Gastroesophageal sphincter (tissue), 4 donors: Measurements from ENCODE around the gene UNC93B1. TPM values are rescaled to one million over a fixed set of nuclear protein-coding genes. Genes with fewer than 3 reads are reported as not detected.

Source experiments
- ATAC-seq: fragments of 150-250 bp; one replicate; pipeline ENCODE4 v1.9.1; 2016; ENCODE audit warnings: mild to moderate bottlenecking, moderate library complexity
- H3K27ac ChIP-seq, 4 donors: fragments of 200-600 bp; sonication (generic) in 3 of 4; 1 replicate in 3 of 4; 2 replicates in 1 of 4; pipeline ENCODE4 v1.5.1; 2016 to 2019
- H3K27me3 ChIP-seq: fragments of 200-600 bp; sonication (generic); one replicate; pipeline ENCODE4 v1.5.1; 2019
- H3K36me3 ChIP-seq, 2 donors: fragments of 200-600 bp; sonication (generic); one replicate each; pipeline ENCODE4 v1.5.1; 2019; ENCODE audit warnings: control low read depth in 1 of 2
- H3K4me1 ChIP-seq, 3 donors: fragments of 200-600 bp; sonication (generic); 1 replicate in 2 of 3; 2 replicates in 1 of 3; pipeline ENCODE4 v1.5.1; 2016 to 2019; ENCODE audit warnings: control low read depth in 2 of 3
- H3K4me3 ChIP-seq, 2 donors: fragments of 200-600 bp; sonication (generic); one replicate each; pipeline ENCODE4 v1.5.1; 2019; ENCODE audit warnings: mild to moderate bottlenecking in 1 of 2, moderate library complexity in 1 of 2
- H3K9me3 ChIP-seq, 3 donors: fragments of 200-600 bp; sonication (generic); one replicate each; pipeline ENCODE4 v1.5.1; 2017 to 2019; ENCODE audit warnings: control low read depth in 2 of 3
- CTCF ChIP-seq, 4 experiments: fragments of 200-600 bp in 2 of 4; fragments of 450-650 bp in 2 of 4; sonication (generic) in 1 of 4; IDR thresholded peaks; one replicate each; pipeline ENCODE4 v1.5.1; 2017 to 2019; ENCODE audit warnings: antibody characterized with exemption in 4 of 4, mild to moderate bottlenecking in 2 of 4, moderate library complexity in 2 of 4
- EP300 ChIP-seq: sonication (generic); formaldehyde crosslinking; IDR thresholded peaks from one replicate; pipeline ENCODE4 v1.6.1; 2017; ENCODE audit warnings: antibody characterized with exemption, mild to moderate bottlenecking
- POLR2A ChIP-seq, 2 donors: fragments of 450-650 bp; IDR thresholded peaks; one replicate each; pipeline ENCODE4 v1.6.1; 2017; ENCODE audit warnings: antibody characterized with exemption in 2 of 2, mild to moderate bottlenecking in 2 of 2, moderate library complexity in 1 of 2
- POLR2AphosphoS5 ChIP-seq: sonication (generic); formaldehyde crosslinking; IDR thresholded peaks from one replicate; pipeline ENCODE4 v1.6.1; 2017; ENCODE audit warnings: antibody characterized with exemption
- WGBS, 2 donors: methylation state at CpG; one replicate each; pipeline ENCODE4 v1.1.5; 2018; ENCODE audit warnings: low coverage in 1 of 2; 5-methylcytosine and 5-hydroxymethylcytosine counted together
- total RNA-seq, 4 donors: library from RNA; depleted of rRNA; stranded (reverse); fragments of >200 nt; gene quantifications; one replicate each; pipeline ENCODE4 v1.1.0, GENCODE V29; 2016

The UNC93B1 gene
- total RNA-seq, 4 donors from 2014 or later = 12.6 to 33.0 (median 26.1) TPM

DNA sequence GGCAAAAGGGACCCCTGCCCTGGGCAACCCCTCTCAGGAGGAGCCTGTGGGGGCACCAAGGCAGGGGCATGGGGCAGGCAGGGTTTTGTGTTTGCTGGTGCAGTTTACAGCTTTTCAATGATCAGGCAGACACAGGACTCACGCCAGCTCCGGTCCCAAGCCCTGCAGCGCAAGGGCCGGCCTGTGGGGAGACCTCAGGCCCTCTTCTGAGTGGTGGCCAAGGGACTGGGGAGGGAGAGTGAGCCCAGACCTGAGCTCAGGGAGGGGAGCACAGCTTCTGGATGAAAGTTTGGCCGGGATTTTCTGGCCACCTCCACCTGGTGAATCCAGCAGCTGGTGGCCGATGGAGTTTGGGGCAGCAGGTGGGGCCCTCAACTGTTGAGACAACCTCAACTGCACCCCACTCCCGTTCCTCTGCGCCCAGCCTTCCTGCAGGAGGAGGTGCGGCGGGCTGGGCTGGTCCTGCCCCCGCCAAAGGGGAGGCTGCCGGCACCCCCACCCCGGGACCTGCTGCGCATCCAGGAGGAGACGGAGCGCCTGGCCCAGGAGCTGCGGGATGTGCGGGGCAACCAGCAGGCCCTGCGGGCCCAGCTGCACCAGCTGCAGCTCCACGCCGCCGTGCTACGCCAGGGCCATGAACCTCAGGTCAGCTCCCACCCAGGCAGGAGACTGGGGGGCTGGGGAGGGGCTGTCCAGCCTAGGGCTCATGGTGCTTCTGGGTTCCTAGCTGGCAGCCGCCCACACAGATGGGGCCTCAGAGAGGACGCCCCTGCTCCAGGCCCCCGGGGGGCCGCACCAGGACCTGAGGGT lies 38.5 kb upstream of the UNC93B1 start:
- Histone ChIP-seq H3K36me3 (peaks cover 0 to 60% of the 10 kb centered on the region in 2 donors), H3K27me3 (no peaks in the 10 kb centered on the region), H3K27ac (peak overlapping the region in 3 of 4 donors; percentile 83 to 92 (median 89)), H3K4me3 (no peak overlapping the region), H3K4me1 (peaks cover 4 to 66% (median 24%) of the 10 kb centered on the region in 3 donors), H3K9me3 (no peaks in the 10 kb centered on the region)
- no peak for TF ChIP-seq POLR2A (IDR thresholded peaks at IDR 0.05)
- no peak for TF ChIP-seq POLR2AphosphoS5
- TF ChIP-seq EP300 = no peak
- no peak for TF ChIP-seq CTCF (IDR thresholded peaks at IDR 0.05)
- no CpG with 5 or more reads among the region's 27 CpGs for WGBS, 2 donors
- no peak for ATAC-seq

- peaks cover 4 to 73% (median 24%) of the 10 kb centered on the region in 3 donors for H3K4me1 ChIP-seq
- H3K27me3 ChIP-seq = no peaks in the 10 kb centered on the region
- 50% methylated on average over 3 of the region's 12 CpGs; no CpG with 5 or more reads in 1 of the 2 donors for WGBS, 2 donors
- peaks cover 0 to 58% of the 10 kb centered on the region in 2 donors for H3K36me3 ChIP-seq
- no peak for TF ChIP-seq POLR2A (IDR thresholded peaks at IDR 0.05)
- TF ChIP-seq EP300 = no peak
- TF ChIP-seq POLR2AphosphoS5 = no peak
- TF ChIP-seq CTCF (IDR thresholded peaks at IDR 0.05) = no peak
- no peak overlapping the region for H3K4me3 ChIP-seq
- H3K27ac ChIP-seq = peak overlapping the region in 3 of 4 donors; percentile 83 to 92 (median 89)
- H3K9me3 ChIP-seq = no peaks in the 10 kb centered on the region
- ATAC-seq = no peak
Measured at GRCh38 chr11:68041617-68042218, 37.8 kb upstream of the UNC93B1 start.

- H3K4me3 ChIP-seq = peak overlapping the region; percentile 60 to 70
- peaks cover 0 to 58% of the 10 kb centered on the region in 2 donors for H3K36me3 ChIP-seq
- no peak for ATAC-seq
- H3K27ac ChIP-seq = peak overlapping the region; percentile 69 to 92 (median 86)
- H3K4me1 ChIP-seq = peaks cover 4 to 79% (median 24%) of the 10 kb centered on the region in 3 donors
- H3K9me3 ChIP-seq = no peaks in the 10 kb centered on the region
- 23 to 50% methylated on average over 4 to 5 of the region's 23 CpGs for whole genome bisulfite sequencing, 2 donors
- no peaks in the 10 kb centered on the region for H3K27me3 ChIP-seq
- TF ChIP-seq POLR2AphosphoS5 = no peak
- TF ChIP-seq POLR2A (IDR thresholded peaks at IDR 0.05) = no peak
- TF ChIP-seq EP300 = no peak
- no peak for TF ChIP-seq CTCF (IDR thresholded peaks at IDR 0.05)
Measured at GRCh38 chr11:68040957-68041591, 37.2 kb upstream of the UNC93B1 start.

- Histone ChIP-seq H3K4me1 (peaks cover 4 to 81% (median 24%) of the 10 kb centered on the region in 3 donors), H3K36me3 (peaks cover 0 to 58% of the 10 kb centered on the region in 2 donors), H3K27me3 (no peaks in the 10 kb centered on the region), H3K27ac (peak overlapping the region; percentile 69 to 92 (median 86)), H3K9me3 (no peaks in the 10 kb centered on the region), H3K4me3 (peak overlapping the region; percentile 60 to 70)
- TF ChIP-seq POLR2A (IDR thresholded peaks at IDR 0.05) (no peak), POLR2AphosphoS5 (peak; percentile 9)
- ATAC-seq = peak; percentile 46
- WGBS, 2 donors = 20% methylated on average over 2 of the region's 22 CpGs; no CpG with 5 or more reads in 1 of the 2 donors
Measured at GRCh38 chr11:68040101-68040956, 36.4 kb upstream of the UNC93B1 start.
